T-helper 17 cell (primary cell): Measurements from ENCODE around the gene IER3IP1. TPM values are rescaled to one million over a fixed set of nuclear protein-coding genes. Genes with fewer than 3 reads are reported as not detected.
"Not testable (repeated sequence)": the region's sequence is repeated elsewhere in the genome, so short reads cannot be mapped to it uniquely, and the experiment has no call there.

Experiments used
- ATAC-seq: fragments of 150-1000 bp; cut with Tn5 transposase; 2 replicates; pipeline ENCODE4 v1.10.0; 2021; ENCODE audit warnings: mild to moderate bottlenecking, moderate library complexity
- DNase-seq, 3 donors: peaks; one replicate each; pipeline versions ENCODE4 v3.0.0 to v3.0.0-alpha.2; 2020 to 2021
- H3K9me3 ChIP-seq: one replicate; pipeline ENCODE4 v1.7.0; 2013; ENCODE audit warnings: low read length, mild to moderate bottlenecking; ENCODE audit not compliant: control insufficient read depth, poor library complexity, severe bottlenecking
- H3K27ac Mint-ChIP-seq: one replicate; pipeline ENCODE4 v1.8.0; 2022; ENCODE audit warnings: mild to moderate bottlenecking, moderate library complexity, mixed read lengths
- H3K27me3 Mint-ChIP-seq: one replicate; pipeline ENCODE4 v1.8.0; 2022; ENCODE audit warnings: mixed read lengths
- H3K36me3 Mint-ChIP-seq: one replicate; pipeline ENCODE4 v1.8.0; 2022; ENCODE audit warnings: low read depth, mixed read lengths
- H3K4me1 Mint-ChIP-seq: one replicate; pipeline ENCODE4 v1.8.0; 2022; ENCODE audit warnings: mild to moderate bottlenecking, mixed read lengths
- H3K4me3 Mint-ChIP-seq: one replicate; pipeline ENCODE4 v1.8.0; 2022; ENCODE audit warnings: mild to moderate bottlenecking, moderate library complexity, mixed read lengths
- total RNA-seq, 4 donors: library from RNA in 2 of 4; stranded (reverse) in 2 of 4; gene quantifications; one replicate each; pipeline ENCODE4 v1.2.3 and lab custom pipeline; 2022 to 2026

Gene IER3IP1
- total RNA-seq (1 to 10 TPM; 4.9 to 5.0 TPM), total RNA-seq (lab: John Stamatoyannopoulos, UW) (7.2 to 16.6 reads per million in 2 donors)

GRCh38 chr18:47175898-47176575 is at the start of gene IER3IP1:
IER3IP1 (minus strand) TSS chr18:47176364; CDS start chr18:47176277, 87 bp downstream.
- DNase-seq (peak; percentile 71 to 81 (median 76)), ATAC-seq (peak; percentile 96)
- Mint-ChIP-seq H3K36me3 (no peaks in the 10 kb centered on the region), H3K4me3 (no peak within 1 kb of the TSS), H3K4me1 (no peaks in the 10 kb centered on the region), H3K27me3 (peaks cover under 1% of the 10 kb centered on the region), H3K27ac (no peak within 1 kb of the TSS)
- H3K9me3 ChIP-seq, result no peaks in the 10 kb centered on the region

- Mint-ChIP-seq H3K36me3 (no peaks in the 10 kb centered on the region), H3K4me3 (no peak overlapping the region), H3K4me1 (peaks cover 4% of the 10 kb centered on the region), H3K27me3 (peaks cover 75% of the 10 kb centered on the region), H3K27ac (no peak overlapping the region)
- ATAC-seq (peak; percentile 44), DNase-seq (no peak)
- H3K9me3 ChIP-seq, result peaks cover 3% of the 10 kb centered on the region
These were observed 39.5 kb upstream of the IER3IP1 start for GRCh38 chr18:47215554-47216138.

GRCh38 chr18:47209171-47209570 is 33.0 kb upstream of the IER3IP1 start:
- no peak overlapping the region for H3K4me3 Mint-ChIP-seq
- DNase-seq (no peak), ATAC-seq (no peak)
- no peaks in the 10 kb centered on the region for H3K4me1 Mint-ChIP-seq
- peaks cover 82% of the 10 kb centered on the region for H3K27me3 Mint-ChIP-seq
- peaks cover 3% of the 10 kb centered on the region for H3K9me3 ChIP-seq
- no peaks in the 10 kb centered on the region for H3K36me3 Mint-ChIP-seq
- no peak overlapping the region for H3K27ac Mint-ChIP-seq

GRCh38 chr18:47206945-47207637 is 30.9 kb upstream of the IER3IP1 start:
- no peaks in the 10 kb centered on the region for H3K4me1 Mint-ChIP-seq
- no peaks in the 10 kb centered on the region for H3K36me3 Mint-ChIP-seq
- DNase-seq, result no peak
- H3K9me3 ChIP-seq, result no peaks in the 10 kb centered on the region
- no peak overlapping the region for H3K27ac Mint-ChIP-seq
- H3K27me3 Mint-ChIP-seq, result peaks cover 65% of the 10 kb centered on the region
- H3K4me3 Mint-ChIP-seq, result no peak overlapping the region
- ATAC-seq, result no peak

GRCh38 chr18:47204908-47205522 is 28.9 kb upstream of the IER3IP1 start:
- Mint-ChIP-seq H3K27me3 (peaks cover 51% of the 10 kb centered on the region), H3K4me3 (no peak overlapping the region), H3K4me1 (no peaks in the 10 kb centered on the region), H3K36me3 (no peaks in the 10 kb centered on the region), H3K27ac (no peak overlapping the region)
- peak; percentile 41 for ATAC-seq
- peak in 2 of 3 donors; percentile 12 to 14 for DNase-seq
- no peaks in the 10 kb centered on the region for H3K9me3 ChIP-seq

- no peak for ATAC-seq
- Mint-ChIP-seq H3K27ac (no peak overlapping the region), H3K36me3 (no peaks in the 10 kb centered on the region), H3K27me3 (peaks cover 39% of the 10 kb centered on the region), H3K4me1 (no peaks in the 10 kb centered on the region), H3K4me3 (no peak overlapping the region)
- DNase-seq, result no peak
- H3K9me3 ChIP-seq, result no peaks in the 10 kb centered on the region
These were observed 27.7 kb upstream of the IER3IP1 start for GRCh38 chr18:47203626-47204464.

- H3K36me3 Mint-ChIP-seq, H3K4me1 Mint-ChIP-seq, ATAC-seq, DNase-seq, H3K27ac Mint-ChIP-seq, H3K4me3 Mint-ChIP-seq, H3K9me3 ChIP-seq: not testable (repeated sequence)
- H3K27me3 Mint-ChIP-seq, result peaks cover 43% of the 10 kb centered on the region
These were observed 19.8 kb upstream of the IER3IP1 start for GRCh38 chr18:47195961-47196360.

GRCh38 chr18:47191961-47192360 is 15.8 kb upstream of the IER3IP1 start:
- H3K4me1 Mint-ChIP-seq, result no peaks in the 10 kb centered on the region
- DNase-seq (no peak), ATAC-seq (no peak)
- no peak overlapping the region for H3K4me3 Mint-ChIP-seq
- peaks cover 38% of the 10 kb centered on the region for H3K27me3 Mint-ChIP-seq
- H3K27ac Mint-ChIP-seq, result no peak overlapping the region
- H3K36me3 Mint-ChIP-seq, result peaks cover 6% of the 10 kb centered on the region
- H3K9me3 ChIP-seq, result no peaks in the 10 kb centered on the region

GRCh38 chr18:47187721-47188120 is 11.6 kb upstream of the IER3IP1 start:
- H3K9me3 ChIP-seq, result no peaks in the 10 kb centered on the region
- peaks cover 2% of the 10 kb centered on the region for H3K36me3 Mint-ChIP-seq
- DNase-seq, result no peak
- no peaks in the 10 kb centered on the region for H3K4me1 Mint-ChIP-seq
- ATAC-seq, result no peak
- no peak overlapping the region for H3K4me3 Mint-ChIP-seq
- H3K27ac Mint-ChIP-seq, result no peak overlapping the region
- peaks cover 18% of the 10 kb centered on the region for H3K27me3 Mint-ChIP-seq

- H3K4me3 Mint-ChIP-seq, result no peak overlapping the region
- H3K36me3 Mint-ChIP-seq, result peaks cover 2% of the 10 kb centered on the region
- H3K27ac Mint-ChIP-seq, result no peak overlapping the region
- no peak for ATAC-seq
- no peak for DNase-seq
- no peaks in the 10 kb centered on the region for H3K9me3 ChIP-seq
- H3K4me1 Mint-ChIP-seq, result peaks cover 2% of the 10 kb centered on the region
- peaks cover 27% of the 10 kb centered on the region for H3K27me3 Mint-ChIP-seq
These were observed 8.4 kb upstream of the IER3IP1 start for GRCh38 chr18:47184419-47185050.

- ATAC-seq, H3K36me3 Mint-ChIP-seq, H3K4me1 Mint-ChIP-seq, H3K27ac Mint-ChIP-seq, H3K4me3 Mint-ChIP-seq, H3K9me3 ChIP-seq, DNase-seq: not testable (repeated sequence)
- H3K27me3 Mint-ChIP-seq, result peaks cover 19% of the 10 kb centered on the region
These were observed 6.0 kb upstream of the IER3IP1 start for GRCh38 chr18:47182156-47182555.

- H3K4me3 Mint-ChIP-seq, result no peak overlapping the region
- peaks cover 16% of the 10 kb centered on the region for H3K27me3 Mint-ChIP-seq
- no peak overlapping the region for H3K27ac Mint-ChIP-seq
- DNase-seq (no peak), ATAC-seq (no peak)
- peaks cover 2% of the 10 kb centered on the region for H3K4me1 Mint-ChIP-seq
- peaks cover under 1% of the 10 kb centered on the region for H3K36me3 Mint-ChIP-seq
- no peaks in the 10 kb centered on the region for H3K9me3 ChIP-seq
These were observed 4.6 kb upstream of the IER3IP1 start for GRCh38 chr18:47180765-47181164.
